ENCODE measurements around the gene NPEPPS. TPM values are rescaled to one million over a fixed set of nuclear protein-coding genes. Genes with fewer than 3 reads are reported as not detected.
A peak's percentile ranks its signal among the peaks of the same experiment; 100 is the strongest.
"Not testable (repeated sequence)": the region's sequence is repeated elsewhere in the genome, so short reads cannot be mapped to it uniquely, and the experiment has no call there.

Gene NPEPPS
- total RNA-seq, 6 experiments from 2014 or later: 88.8 to 101 (median 89.9) TPM

DNA sequence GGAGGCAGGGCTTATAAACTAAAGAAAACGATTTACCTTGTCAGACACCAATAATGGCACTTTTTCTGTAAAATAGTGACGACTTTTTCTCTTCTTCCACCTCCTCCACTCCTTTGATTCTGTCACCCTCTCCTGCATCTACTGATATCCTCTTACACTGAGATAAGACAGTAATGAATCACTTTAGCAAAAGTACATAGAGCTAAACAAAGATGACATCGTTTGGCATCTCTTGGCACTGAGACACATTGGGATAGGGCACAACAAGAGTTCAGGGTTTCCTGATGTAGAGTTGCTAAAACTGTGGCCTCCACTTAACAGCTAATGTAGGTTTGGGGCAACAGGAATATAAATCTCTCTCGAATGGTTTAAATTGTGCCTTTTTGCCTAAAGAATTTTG, 10.6 kb upstream of the NPEPPS start:
- DNase-seq; H3K4me1 Mint-ChIP-seq (ENCODE audit: low read depth); H3K4me3 Mint-ChIP-seq; H3K27me3 Mint-ChIP-seq (ENCODE audit: insufficient read depth); H3K27ac Mint-ChIP-seq; H3K9me3 Mint-ChIP-seq; H3K36me3 Mint-ChIP-seq (ENCODE audit: low read depth): not testable (repeated sequence)

DNA sequence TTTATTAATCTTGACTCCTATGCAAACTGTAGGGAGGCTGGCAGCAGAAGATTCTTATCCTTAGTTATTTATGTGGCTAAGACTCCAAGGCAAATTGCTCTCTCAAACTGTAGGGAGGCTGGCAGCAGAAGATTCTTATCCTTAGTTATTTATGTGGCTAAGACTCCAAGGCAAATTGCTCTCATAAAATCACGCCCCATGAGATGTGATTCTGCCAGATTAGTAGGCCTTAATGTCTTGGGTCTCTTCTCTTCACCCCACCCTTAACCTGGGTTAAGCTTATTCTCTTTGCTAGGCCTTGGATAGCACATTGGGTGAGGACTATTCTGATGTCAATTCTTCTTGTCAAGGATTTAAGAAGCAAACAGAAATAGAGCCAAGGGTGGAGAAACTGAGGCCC, 9.5 kb upstream of the NPEPPS start:
- H3K4me1 Mint-ChIP-seq (ENCODE audit: low read depth); H3K27me3 Mint-ChIP-seq (ENCODE audit: insufficient read depth); DNase-seq; H3K4me3 Mint-ChIP-seq; H3K27ac Mint-ChIP-seq; H3K36me3 Mint-ChIP-seq (ENCODE audit: low read depth); H3K9me3 Mint-ChIP-seq: not testable (repeated sequence)

DNA sequence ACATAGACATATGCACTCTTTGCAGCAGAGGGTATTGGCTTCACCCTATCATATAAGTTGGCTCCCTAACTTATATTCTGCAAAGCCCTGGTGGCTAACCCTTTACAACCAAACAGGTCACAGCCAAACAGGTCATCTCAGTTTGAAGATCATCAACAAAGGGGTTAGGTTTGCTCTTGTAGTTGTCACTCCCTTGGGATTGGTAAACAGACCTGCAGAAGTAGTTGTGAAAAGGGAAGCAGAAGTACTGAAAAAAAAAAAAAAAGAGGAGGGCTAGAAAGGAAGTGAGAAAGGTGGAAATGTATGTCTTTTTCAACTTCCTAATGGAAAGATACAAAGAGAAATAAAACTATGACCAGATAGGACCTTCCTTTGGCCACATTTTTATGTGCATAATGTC, 8.6 kb upstream of the NPEPPS start:
- not testable (repeated sequence) for H3K27ac Mint-ChIP-seq; H3K4me1 Mint-ChIP-seq (ENCODE audit: low read depth); DNase-seq; H3K4me3 Mint-ChIP-seq; H3K36me3 Mint-ChIP-seq (ENCODE audit: low read depth); H3K27me3 Mint-ChIP-seq (ENCODE audit: insufficient read depth); H3K9me3 Mint-ChIP-seq

DNA sequence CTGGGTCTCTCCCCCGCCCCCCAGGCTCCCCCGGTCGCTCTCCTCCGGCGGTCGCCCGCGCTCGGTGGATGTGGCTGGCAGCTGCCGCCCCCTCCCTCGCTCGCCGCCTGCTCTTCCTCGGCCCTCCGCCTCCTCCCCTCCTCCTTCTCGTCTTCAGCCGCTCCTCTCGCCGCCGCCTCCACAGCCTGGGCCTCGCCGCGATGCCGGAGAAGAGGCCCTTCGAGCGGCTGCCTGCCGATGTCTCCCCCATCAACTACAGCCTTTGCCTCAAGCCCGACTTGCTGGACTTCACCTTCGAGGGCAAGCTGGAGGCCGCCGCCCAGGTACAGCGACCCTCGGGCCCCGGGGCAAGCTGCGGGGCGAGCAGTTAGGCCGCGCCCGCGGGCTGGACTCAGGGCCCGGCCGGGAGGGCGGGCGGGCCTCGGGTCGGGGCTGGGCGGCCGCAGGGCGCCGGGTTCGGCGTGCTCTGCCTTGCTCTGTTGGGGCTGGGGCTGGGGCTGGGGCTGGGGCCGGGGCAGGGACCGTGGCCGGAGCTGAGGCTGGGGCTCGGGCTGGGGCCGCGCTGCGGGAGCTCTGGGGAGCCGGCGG, 419 bp downstream of the NPEPPS start:
- H3K27ac Mint-ChIP-seq; DNase-seq; H3K9me3 Mint-ChIP-seq; H3K36me3 Mint-ChIP-seq (ENCODE audit: low read depth); H3K4me1 Mint-ChIP-seq (ENCODE audit: low read depth); H3K27me3 Mint-ChIP-seq (ENCODE audit: insufficient read depth): not testable (repeated sequence)
- H3K4me3 Mint-ChIP-seq: peak overlapping the region; percentile 97

DNA sequence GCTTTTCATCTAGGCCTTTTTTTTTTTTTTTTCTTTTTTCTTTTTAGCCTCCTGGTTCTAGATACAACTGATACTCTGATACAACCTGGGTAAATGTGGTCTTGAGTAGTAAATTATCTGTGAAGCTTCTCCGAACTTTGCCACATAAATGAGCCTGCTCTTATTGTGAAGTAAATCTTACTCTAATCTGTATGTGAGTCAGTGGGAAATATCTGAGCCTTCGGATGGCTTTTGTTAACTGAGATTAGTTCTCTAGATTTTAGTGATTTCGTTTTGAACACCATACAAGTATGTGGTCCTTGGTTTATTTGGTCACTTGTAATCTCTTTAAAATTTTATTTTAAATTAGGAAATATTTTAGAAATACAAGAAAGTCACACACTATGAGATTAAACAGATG, 8.2 kb downstream of the NPEPPS start:
- not testable (repeated sequence) for DNase-seq; H3K36me3 Mint-ChIP-seq (ENCODE audit: low read depth); H3K9me3 Mint-ChIP-seq; H3K27ac Mint-ChIP-seq; H3K4me3 Mint-ChIP-seq; H3K27me3 Mint-ChIP-seq (ENCODE audit: insufficient read depth); H3K4me1 Mint-ChIP-seq (ENCODE audit: low read depth)

- not testable (repeated sequence) for H3K4me3 Mint-ChIP-seq; H3K36me3 Mint-ChIP-seq (ENCODE audit: low read depth); DNase-seq; H3K4me1 Mint-ChIP-seq (ENCODE audit: low read depth); H3K9me3 Mint-ChIP-seq; H3K27me3 Mint-ChIP-seq (ENCODE audit: insufficient read depth); H3K27ac Mint-ChIP-seq
Observed at GRCh38 chr17:47541676-47542075, 10.8 kb downstream of the NPEPPS start.

DNA sequence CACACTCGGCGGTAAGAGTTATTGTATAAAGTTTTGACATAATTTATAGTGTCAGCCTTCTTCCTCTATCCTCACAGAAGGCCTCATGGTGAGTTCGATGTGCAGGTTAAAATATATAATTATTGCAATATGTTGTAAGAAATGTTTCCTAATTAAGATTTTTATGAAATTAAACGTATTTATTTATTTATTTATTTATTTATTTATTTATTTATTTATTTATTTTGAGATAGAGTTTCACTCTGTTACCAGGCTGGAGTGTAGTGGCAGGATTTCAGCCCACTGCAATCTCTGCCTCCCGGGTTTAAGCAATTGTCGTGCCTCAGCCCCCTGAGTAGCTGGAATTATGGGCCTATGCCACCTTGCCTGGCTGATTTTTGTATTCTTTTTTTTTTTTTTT, 13.4 kb downstream of the NPEPPS start:
- H3K27ac Mint-ChIP-seq; DNase-seq; H3K4me3 Mint-ChIP-seq; H3K36me3 Mint-ChIP-seq (ENCODE audit: low read depth); H3K4me1 Mint-ChIP-seq (ENCODE audit: low read depth); H3K27me3 Mint-ChIP-seq (ENCODE audit: insufficient read depth); H3K9me3 Mint-ChIP-seq: not testable (repeated sequence)

GRCh38 chr17:47554733-47555132, 23.8 kb downstream of the NPEPPS start:
- H3K9me3 Mint-ChIP-seq, H3K27ac Mint-ChIP-seq, DNase-seq: not testable (repeated sequence)

DNA sequence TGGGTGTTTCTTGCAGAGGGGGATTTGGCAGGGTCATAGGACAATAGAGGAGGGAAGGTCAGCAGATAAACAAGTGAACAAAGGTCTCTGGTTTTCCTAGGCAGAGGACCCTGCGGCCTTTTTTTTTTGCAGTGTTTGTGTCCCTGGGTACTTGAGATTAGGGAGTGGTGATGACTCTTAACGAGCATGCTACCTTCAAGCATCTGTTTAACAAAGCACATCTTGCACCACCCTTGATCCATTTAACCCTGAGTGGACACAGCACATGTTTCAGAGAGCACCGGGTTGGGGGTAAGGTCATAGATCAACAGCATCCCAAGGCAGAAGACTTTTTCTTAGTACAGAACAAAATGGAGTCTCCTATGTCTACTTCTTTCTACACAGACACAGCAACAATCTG, 25.2 kb downstream of the NPEPPS start:
- DNase-seq; H3K4me3 Mint-ChIP-seq; H3K27ac Mint-ChIP-seq; H3K9me3 Mint-ChIP-seq; H3K36me3 Mint-ChIP-seq (ENCODE audit: low read depth); H3K4me1 Mint-ChIP-seq (ENCODE audit: low read depth); H3K27me3 Mint-ChIP-seq (ENCODE audit: insufficient read depth): not testable (repeated sequence)

More at GRCh38 chr17:47554733-47555132, 23.8 kb downstream of the NPEPPS start:
- not testable (repeated sequence) for H3K27me3 Mint-ChIP-seq (ENCODE audit: insufficient read depth); H3K4me1 Mint-ChIP-seq (ENCODE audit: low read depth); H3K36me3 Mint-ChIP-seq (ENCODE audit: low read depth); H3K4me3 Mint-ChIP-seq

- not testable (repeated sequence) for H3K4me3 Mint-ChIP-seq; DNase-seq; H3K27ac Mint-ChIP-seq; H3K9me3 Mint-ChIP-seq; H3K4me1 Mint-ChIP-seq (ENCODE audit: low read depth); H3K36me3 Mint-ChIP-seq (ENCODE audit: low read depth); H3K27me3 Mint-ChIP-seq (ENCODE audit: insufficient read depth)
Observed at GRCh38 chr17:47560517-47561043, 29.7 kb downstream of the NPEPPS start.

All from HFFc6 (cell line).